Hepatocyte (in vitro differentiated cells): ENCODE measurements around the gene CNTNAP3B.
"Not testable (repeated sequence)": the region's sequence is repeated elsewhere in the genome, so short reads cannot be mapped to it uniquely, and the experiment has no call there.

ENCODE experiments used
- CTCF ChIP-seq: fragments of 200-600 bp; sonication (generic); IDR thresholded peaks from 2 replicates; pipeline ENCODE4 v1.5.1; 2016; ENCODE audit warnings: antibody characterized with exemption, mild to moderate bottlenecking; ENCODE audit not compliant: poor library complexity
- EZH2 ChIP-seq: fragments of 200-600 bp; sonication (generic); IDR thresholded peaks from 2 replicates; pipeline ENCODE4 v1.6.1; 2016; ENCODE audit warnings: antibody characterized with exemption, mild to moderate bottlenecking, borderline replicate concordance
- EZH2phosphoT487 ChIP-seq: fragments of 200-600 bp; sonication (generic); IDR thresholded peaks from one replicate; pipeline ENCODE4 v1.6.1; 2018; ENCODE audit warnings: antibody characterized with exemption, mild to moderate bottlenecking, low read depth, moderate library complexity; ENCODE audit not compliant: unreplicated experiment, severe bottlenecking

GRCh38 chr9:42044422-42045010 lies 84.7 kb downstream of the CNTNAP3B start:
- TF ChIP-seq CTCF, EZH2phosphoT487, EZH2: not testable (repeated sequence)
